ENCODE measurements around the gene IFNGR2.

IFNGR2 gene

DNA sequence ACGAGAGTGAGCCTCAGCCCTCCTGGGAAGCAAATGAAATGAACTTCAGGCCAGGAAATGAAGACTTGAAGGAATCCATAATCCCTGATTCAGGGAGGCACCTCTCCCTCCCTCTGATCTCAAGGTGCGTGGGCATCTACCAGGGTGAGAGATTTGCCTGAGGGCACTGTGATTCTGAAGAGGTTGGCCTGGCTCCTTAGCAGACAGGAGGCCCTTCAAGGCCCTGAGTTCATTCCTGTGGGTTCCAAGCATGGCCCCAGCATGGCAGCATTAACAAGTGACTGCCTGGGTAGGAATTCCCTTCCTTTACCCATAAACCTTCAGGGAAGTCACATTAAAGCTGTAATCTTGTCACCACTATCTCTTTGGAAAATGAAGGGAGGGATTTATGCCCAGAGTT is 29.8 kb upstream of the IFNGR2 start:
- H3K27ac ChIP-seq (ENCODE audit: extremely low read depth, low read depth, low read length) = no peak overlapping the region

DNA sequence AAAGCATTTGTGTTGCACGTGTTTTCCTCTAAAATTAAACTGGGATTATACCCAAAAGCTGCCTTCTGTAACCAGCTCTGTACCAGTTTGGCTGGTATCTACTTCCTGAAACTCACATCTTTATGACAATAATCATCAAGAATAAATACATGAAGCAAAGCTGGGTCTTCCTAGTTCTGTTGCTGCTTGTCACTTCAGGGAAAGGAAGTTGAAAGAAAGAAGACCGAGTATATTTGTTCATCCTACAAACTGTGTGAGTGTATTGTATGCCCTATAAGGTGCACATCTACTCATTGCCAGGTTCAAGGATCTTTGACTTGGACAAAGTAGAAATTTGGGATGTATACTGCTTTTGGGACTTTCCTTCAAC is 29.1 kb upstream of the IFNGR2 start:
- Histone ChIP-seq H3K4me3 (ENCODE audit: low read depth, low read length) (no peak overlapping the region), H3K4me1 (ENCODE audit: control insufficient read depth, insufficient read depth, low read length) (peaks cover 3% of the 10 kb centered on the region; the same call in 1 of the 2 replicates), H3K36me3 (ENCODE audit: control insufficient read depth in 2 of 2, insufficient read depth in 1 of 2, low read length in 2 of 2) (no peaks in the 10 kb centered on the region), H3K9me3 (ENCODE audit: control insufficient read depth, insufficient read depth, low read depth, low read length) (no peaks in the 10 kb centered on the region), H3K27ac (ENCODE audit: extremely low read depth, low read depth, low read length) (no peak overlapping the region)
- TF ChIP-seq EGR2 (tag by site-specific recombination; IDR thresholded peaks at IDR 0.05; ENCODE audit: low read depth) (no peak), ZBTB21 (tag by site-specific recombination; IDR thresholded peaks at IDR 0.05) (no peak), ZNF629 (tag by site-specific recombination; IDR thresholded peaks at IDR 0.05) (no peak), SETDB1 (IDR thresholded peaks at IDR 0.05; ENCODE audit: insufficient read length, low read length) (peak; percentile 82), ZNF157 (tag by site-specific recombination; IDR thresholded peaks at IDR 0.05) (peak; percentile 98), GLIS1 (tag by site-specific recombination; IDR thresholded peaks at IDR 0.05) (no peak)
- POLR2A ChIA-PET = no interaction called here
- CTCF ChIA-PET = interaction anchor here (0.7 to 4.6 kb wide), 8 partner anchors 8 to 434 kb away, joined by 3 to 29 read pairs (median 6); no protein-coding TSS in a partner anchor

More for the DNA sequence above, 29.8 kb upstream of the IFNGR2 start:
- Histone ChIP-seq H3K9me3 (ENCODE audit: control insufficient read depth, insufficient read depth, low read depth, low read length) (no peaks in the 10 kb centered on the region), H3K36me3 (ENCODE audit: control insufficient read depth in 2 of 2, insufficient read depth in 1 of 2, low read length in 2 of 2) (no peaks in the 10 kb centered on the region), H3K4me3 (ENCODE audit: low read depth, low read length) (no peak overlapping the region), H3K4me1 (ENCODE audit: control insufficient read depth, insufficient read depth, low read length) (peaks cover 3% of the 10 kb centered on the region; the same call in 1 of the 2 replicates)
- ChIA-PET CTCF (interaction anchor here (0.7 to 4.6 kb wide), 8 partner anchors 8 to 433 kb away, joined by 3 to 29 read pairs (median 6); no protein-coding TSS in a partner anchor), POLR2A (no interaction called here)
- TF ChIP-seq OSR2 (tag by site-specific recombination; IDR thresholded peaks at IDR 0.05) (no peak), ZNF596 (tag by site-specific recombination; IDR thresholded peaks at IDR 0.05) (no peak), EGR2 (tag by site-specific recombination; IDR thresholded peaks at IDR 0.05; ENCODE audit: low read depth) (0 out of 2 replicates have a peak, but pooled peaks have one; percentile 5), OVOL3 (tag by site-specific recombination; IDR thresholded peaks at IDR 0.05) (no peak), SALL2 (tag by site-specific recombination; IDR thresholded peaks at IDR 0.05; ENCODE audit: borderline replicate concordance) (no peak)

DNA sequence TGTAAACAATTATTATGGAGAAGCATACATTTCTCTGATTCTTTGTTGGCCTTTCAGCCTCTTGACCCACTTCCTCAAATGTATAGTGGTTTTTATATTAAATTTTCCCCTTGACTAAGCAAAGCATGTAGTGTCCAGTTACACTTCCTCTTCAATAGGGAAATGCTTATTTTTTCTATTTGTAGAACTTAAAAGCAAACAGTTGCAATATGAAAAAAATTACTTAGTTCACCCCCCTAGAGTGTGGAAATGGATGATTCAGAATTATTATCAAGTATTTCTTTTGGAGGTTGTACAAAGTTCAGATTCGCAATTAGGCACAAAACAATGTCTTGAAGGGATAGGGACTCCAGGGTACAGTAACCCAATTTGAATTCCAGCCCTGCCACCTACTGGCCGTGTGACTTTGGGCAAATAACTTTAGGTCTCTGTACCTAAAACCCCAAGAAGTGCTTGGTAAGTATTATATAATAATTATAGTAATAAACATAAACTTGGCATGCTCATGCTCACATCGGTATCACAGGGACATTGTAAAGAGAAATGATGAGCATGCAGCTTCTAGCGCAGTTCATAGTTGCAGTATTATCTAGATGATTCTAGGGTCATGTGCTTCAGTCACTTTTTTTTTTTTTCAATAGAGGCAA is 28.6 kb upstream of the IFNGR2 start:
- TF ChIP-seq OSR2 (tag by site-specific recombination; IDR thresholded peaks at IDR 0.05) (no peak), ZSCAN23 (tag by site-specific recombination; IDR thresholded peaks at IDR 0.05) (no peak), ZNF221 (tag by site-specific recombination; IDR thresholded peaks at IDR 0.05; ENCODE audit: borderline replicate concordance) (no peak), ZNF654 (tag by site-specific recombination; IDR thresholded peaks at IDR 0.05; ENCODE audit: low read depth) (peak; percentile 81), KLF10 (tag by site-specific recombination; IDR thresholded peaks at IDR 0.05) (0 out of 2 replicates have a peak, but pooled peaks have one; percentile 30), ZNF658 (tag by site-specific recombination; IDR thresholded peaks at IDR 0.05) (no peak), SP7 (tag by site-specific recombination; IDR thresholded peaks at IDR 0.05) (0 out of 2 replicates have a peak, but pooled peaks have one; percentile 19), ZNF530 (tag by site-specific recombination; IDR thresholded peaks at IDR 0.05; ENCODE audit: low read depth) (no peak), KLF8 (tag by site-specific recombination; IDR thresholded peaks at IDR 0.05) (peak; percentile 34; the same call in 1 of the 2 replicates), SETDB1 (IDR thresholded peaks at IDR 0.05; ENCODE audit: insufficient read length, low read length) (peak; percentile 66), ZNF707 (tag by site-specific recombination; IDR thresholded peaks at IDR 0.05) (no peak), ZNF202 (tag by site-specific recombination; IDR thresholded peaks at IDR 0.05; ENCODE audit: borderline replicate concordance) (no peak)
- TF ChIP-seq, protein P1, sequence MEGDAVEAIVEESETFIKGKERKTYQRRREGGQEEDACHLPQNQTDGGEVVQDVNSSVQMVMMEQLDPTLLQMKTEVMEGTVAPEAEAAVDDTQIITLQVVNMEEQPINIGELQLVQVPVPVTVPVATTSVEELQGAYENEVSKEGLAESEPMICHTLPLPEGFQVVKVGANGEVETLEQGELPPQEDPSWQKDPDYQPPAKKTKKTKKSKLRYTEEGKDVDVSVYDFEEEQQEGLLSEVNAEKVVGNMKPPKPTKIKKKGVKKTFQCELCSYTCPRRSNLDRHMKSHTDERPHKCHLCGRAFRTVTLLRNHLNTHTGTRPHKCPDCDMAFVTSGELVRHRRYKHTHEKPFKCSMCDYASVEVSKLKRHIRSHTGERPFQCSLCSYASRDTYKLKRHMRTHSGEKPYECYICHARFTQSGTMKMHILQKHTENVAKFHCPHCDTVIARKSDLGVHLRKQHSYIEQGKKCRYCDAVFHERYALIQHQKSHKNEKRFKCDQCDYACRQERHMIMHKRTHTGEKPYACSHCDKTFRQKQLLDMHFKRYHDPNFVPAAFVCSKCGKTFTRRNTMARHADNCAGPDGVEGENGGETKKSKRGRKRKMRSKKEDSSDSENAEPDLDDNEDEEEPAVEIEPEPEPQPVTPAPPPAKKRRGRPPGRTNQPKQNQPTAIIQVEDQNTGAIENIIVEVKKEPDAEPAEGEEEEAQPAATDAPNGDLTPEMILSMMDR (tag by site-specific recombination; IDR thresholded peaks at IDR 0.05) = peak; percentile 39; the same call in 1 of the 2 replicates
- TF ChIP-seq, protein P2, sequence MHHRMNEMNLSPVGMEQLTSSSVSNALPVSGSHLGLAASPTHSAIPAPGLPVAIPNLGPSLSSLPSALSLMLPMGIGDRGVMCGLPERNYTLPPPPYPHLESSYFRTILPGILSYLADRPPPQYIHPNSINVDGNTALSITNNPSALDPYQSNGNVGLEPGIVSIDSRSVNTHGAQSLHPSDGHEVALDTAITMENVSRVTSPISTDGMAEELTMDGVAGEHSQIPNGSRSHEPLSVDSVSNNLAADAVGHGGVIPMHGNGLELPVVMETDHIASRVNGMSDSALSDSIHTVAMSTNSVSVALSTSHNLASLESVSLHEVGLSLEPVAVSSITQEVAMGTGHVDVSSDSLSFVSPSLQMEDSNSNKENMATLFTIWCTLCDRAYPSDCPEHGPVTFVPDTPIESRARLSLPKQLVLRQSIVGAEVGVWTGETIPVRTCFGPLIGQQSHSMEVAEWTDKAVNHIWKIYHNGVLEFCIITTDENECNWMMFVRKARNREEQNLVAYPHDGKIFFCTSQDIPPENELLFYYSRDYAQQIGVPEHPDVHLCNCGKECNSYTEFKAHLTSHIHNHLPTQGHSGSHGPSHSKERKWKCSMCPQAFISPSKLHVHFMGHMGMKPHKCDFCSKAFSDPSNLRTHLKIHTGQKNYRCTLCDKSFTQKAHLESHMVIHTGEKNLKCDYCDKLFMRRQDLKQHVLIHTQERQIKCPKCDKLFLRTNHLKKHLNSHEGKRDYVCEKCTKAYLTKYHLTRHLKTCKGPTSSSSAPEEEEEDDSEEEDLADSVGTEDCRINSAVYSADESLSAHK (tag by site-specific recombination; IDR thresholded peaks at IDR 0.05) = no peak
- TF ChIP-seq, protein P3, sequence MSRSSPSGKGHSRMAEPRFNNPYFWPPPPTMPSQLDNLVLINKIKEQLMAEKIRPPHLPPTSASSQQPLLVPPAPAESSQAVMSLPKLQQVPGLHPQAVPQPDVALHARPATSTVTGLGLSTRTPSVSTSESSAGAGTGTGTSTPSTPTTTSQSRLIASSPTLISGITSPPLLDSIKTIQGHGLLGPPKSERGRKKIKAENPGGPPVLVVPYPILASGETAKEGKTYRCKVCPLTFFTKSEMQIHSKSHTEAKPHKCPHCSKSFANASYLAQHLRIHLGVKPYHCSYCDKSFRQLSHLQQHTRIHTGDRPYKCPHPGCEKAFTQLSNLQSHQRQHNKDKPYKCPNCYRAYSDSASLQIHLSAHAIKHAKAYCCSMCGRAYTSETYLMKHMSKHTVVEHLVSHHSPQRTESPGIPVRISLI (tag by site-specific recombination; IDR thresholded peaks at IDR 0.05) = 0 out of 2 replicates have a peak, but pooled peaks have one; percentile 49
- ChIA-PET POLR2A (no interaction called here), CTCF (interaction anchor here (0.6 to 4.6 kb wide), 14 partner anchors 9 to 568 kb away, joined by 3 to 29 read pairs (median 4); no protein-coding TSS in a partner anchor)
- no peaks in the 10 kb centered on the region for H3K36me3 ChIP-seq (ENCODE audit: control insufficient read depth in 2 of 2, insufficient read depth in 1 of 2, low read length in 2 of 2)
- H3K27ac ChIP-seq (ENCODE audit: extremely low read depth, low read depth, low read length) = no peak overlapping the region
- no peak overlapping the region for H3K4me3 ChIP-seq (ENCODE audit: low read depth, low read length)
- peaks cover 3% of the 10 kb centered on the region; the same call in 1 of the 2 replicates for H3K4me1 ChIP-seq (ENCODE audit: control insufficient read depth, insufficient read depth, low read length)
- H3K9me3 ChIP-seq (ENCODE audit: control insufficient read depth, insufficient read depth, low read depth, low read length) = no peaks in the 10 kb centered on the region
